K562 (cell line): ENCODE results near the gene MCCC1. TPM values are rescaled to one million over a fixed set of nuclear protein-coding genes. Genes with fewer than 3 reads are reported as not detected.
A peak's percentile ranks its signal among the peaks of the same experiment; 100 is the strongest.

Experiments used
- ATAC-seq: fragments of 200-7000 bp; cut with Tn5 transposase; 3 replicates; pipeline ENCODE4 v1.9.1; 2020; ENCODE audit warnings: moderate library complexity
- BruUV-seq: library from RNA; stranded (reverse); fragments of 400-500 nt; replicated peaks from 2 replicates; lab custom pipeline; 2021; lab: Mats Ljungman, UMichigan
- CTCF ChIA-PET: fragments of 300-600 bp; formaldehyde crosslinking; extraction: SDS; loops from one replicate; lab custom pipeline; 2021; ENCODE audit warnings: low intra/inter-chr PET ratio; lab: Yijun Ruan, JAX
- POLR2A ChIA-PET: fragments of 300-600, 350-650 bp; sonication (Branson Sonifier 250); formaldehyde crosslinking; extraction: SDS; loops from one replicate; lab custom pipeline; 2021; ENCODE audit warnings: antibody characterized with exemption, inconsistent platforms; lab: Yijun Ruan, JAX
- DNase-seq, 4 experiments: peaks; one replicate each; pipeline versions ENCODE4 v3.0.0 to v3.0.0-alpha.2; 2011 to 2018; ENCODE audit warnings: low spot score in 3 of 4, mixed read lengths in 3 of 4; ENCODE audit errors: extremely low read depth in 1 of 4
- FAIRE-seq: peaks from 2 replicates; lab custom pipeline; 2011; peaks lifted over from hg19 to GRCh38; lab: Jason Lieb, UNC
- H2AFZ ChIP-seq: 2 replicates; pipeline ENCODE4 v1.6.0; 2011; ENCODE audit warnings: low read depth, low read length, control low read depth, inconsistent platforms
- H3K27ac ChIP-seq: fragments of 200-600 bp; 3 replicates; pipeline ENCODE4 v1.8.0; 2011; ENCODE audit warnings: low read depth, mild to moderate bottlenecking, control low read depth, inconsistent platforms, low read length, moderate library complexity, mixed read lengths; ENCODE audit errors: extremely low read depth
- H3K27me3 ChIP-seq, 2 experiments: fragments of 300-600 bp in 1 of 2; 2 replicates in 1 of 2; 3 replicates in 1 of 2; pipeline versions ENCODE4 v1.6.0 to v1.8.0; 2011; ENCODE audit warnings: inconsistent platforms in 2 of 2, low read length in 2 of 2, mild to moderate bottlenecking in 1 of 2, mixed read lengths in 1 of 2, moderate library complexity in 1 of 2; ENCODE audit not compliant: control insufficient read depth in 2 of 2, insufficient read depth in 2 of 2
- H3K36me3 ChIP-seq: fragments of 300-600 bp; 3 replicates; pipeline ENCODE4 v1.8.0; 2011; ENCODE audit warnings: mild to moderate bottlenecking, low read length, inconsistent platforms; ENCODE audit not compliant: control insufficient read depth, insufficient read depth
- H3K4me1 ChIP-seq, 2 experiments: fragments of 200-600 bp in 1 of 2; replicated peaks in 1 of 2; 2 replicates in 1 of 2; 3 replicates in 1 of 2; pipeline versions ENCODE4 v1.5.1 to v1.8.0; 2011; ENCODE audit warnings: inconsistent platforms in 2 of 2, low read length in 2 of 2, mild to moderate bottlenecking in 1 of 2, mixed read lengths in 1 of 2, moderate library complexity in 1 of 2; ENCODE audit not compliant: control insufficient read depth in 2 of 2, insufficient read depth in 2 of 2
- H3K4me2 ChIP-seq: 2 replicates; pipeline ENCODE4 v1.6.1; 2011; ENCODE audit warnings: low read length, control low read depth, inconsistent platforms, mixed read lengths; ENCODE audit not compliant: insufficient read depth
- H3K4me3 ChIP-seq: fragments of 200-600 bp; sonication (generic), shearing (Covaris generic); 2 replicates; pipeline ENCODE4 v1.5.1; 2016; ENCODE audit warnings: control low read depth, inconsistent platforms
- H3K79me2 ChIP-seq: fragments of 200-600 bp; 3 replicates; pipeline ENCODE4 v1.8.0; 2011; ENCODE audit warnings: low read length, inconsistent platforms; ENCODE audit not compliant: control insufficient read depth, insufficient read depth
- H3K9ac ChIP-seq, 2 experiments: 2 replicates each; pipeline versions ENCODE4 v1.6.0 to v1.6.1; 2011; ENCODE audit warnings: low read depth in 2 of 2, low read length in 2 of 2, control low read depth in 1 of 2, inconsistent platforms in 1 of 2, mild to moderate bottlenecking in 1 of 2, mixed read lengths in 1 of 2; ENCODE audit not compliant: insufficient read depth in 1 of 2
- H3K9me1 ChIP-seq: one replicate; pipeline ENCODE4 v1.6.0; 2011; ENCODE audit warnings: inconsistent platforms, mild to moderate bottlenecking, low read length, moderate library complexity; ENCODE audit not compliant: control insufficient read depth, insufficient read depth
- H3K9me3 ChIP-seq: replicated peaks from 2 replicates; pipeline ENCODE4 v1.5.1; 2011; ENCODE audit warnings: low read depth, low read length, inconsistent platforms; ENCODE audit not compliant: control insufficient read depth, insufficient read depth
- H4K20me1 ChIP-seq: replicated peaks from 2 replicates; pipeline ENCODE4 v1.6.1; 2011; ENCODE audit warnings: low read length, inconsistent platforms, mixed read lengths; ENCODE audit not compliant: control insufficient read depth, insufficient read depth
- ATF3 ChIP-seq, 2 experiments: fragments of 450-650 bp in 1 of 2; sonication (generic) in 1 of 2; formaldehyde crosslinking in 1 of 2; IDR thresholded peaks in 1 of 2; conservative IDR thresholded peaks in 1 of 2; 2 replicates each; pipeline versions ENCODE4 v1.6.1 to v1.8.1; 2016 to 2023; ENCODE audit warnings: mild to moderate bottlenecking in 2 of 2, moderate library complexity in 2 of 2, inconsistent platforms in 1 of 2, missing genetic modification reagents in 1 of 2
- CEBPG ChIP-seq, 3 experiments: fragments of 200-800 bp in 1 of 3; sonication (Bioruptor generic) in 1 of 3; sonication (generic) in 1 of 3; formaldehyde crosslinking in 1 of 3; IDR thresholded peaks in 2 of 3; conservative IDR thresholded peaks in 1 of 3; 2 replicates each; pipeline versions ENCODE4 v1.6.1 to v1.8.0; 2016 to 2022; ENCODE audit warnings: missing compliant biosample characterization in 2 of 3, missing genetic modification characterization in 2 of 3, mild to moderate bottlenecking in 1 of 3, missing genetic modification reagents in 1 of 3
- FOXM1 ChIP-seq, 2 experiments: fragments of 450-650 bp in 1 of 2; sonication (generic) in 1 of 2; formaldehyde crosslinking in 1 of 2; IDR thresholded peaks; 2 replicates each; pipeline versions ENCODE4 v1.6.1 to v1.9.0; 2017 to 2022; ENCODE audit warnings: low read depth in 2 of 2, mild to moderate bottlenecking in 2 of 2, missing genetic modification reagents in 1 of 2, moderate library complexity in 1 of 2
- HMBOX1 ChIP-seq: sonication (generic); IDR thresholded peaks from 2 replicates; pipeline ENCODE4 v1.6.1; 2016
- REST ChIP-seq, 2 experiments: fragments of 450-650 bp; formaldehyde crosslinking in 1 of 2; IDR thresholded peaks; 2 replicates each; pipeline versions ENCODE4 v1.4.0 to v1.6.1; 2014 to 2020; ENCODE audit warnings: mild to moderate bottlenecking in 2 of 2, borderline replicate concordance in 1 of 2, low read depth in 1 of 2
- WGBS: fragments of 100-300 bp; shearing (Covaris generic); methylation state at CpG from one replicate; pipeline ENCODE4 v1.1.6; 2016; ENCODE audit warnings: low coverage, mixed read lengths; ENCODE audit not compliant: insufficient coverage; ENCODE audit errors: missing lambda C conversion rate; 5-methylcytosine and 5-hydroxymethylcytosine counted together
- in situ Hi-C: fragments of 300-500 bp; cut with MboI; formaldehyde crosslinking; loops from 4 replicates; pipeline ENCODE4 v1.15.0; 2018; ENCODE audit warnings: inconsistent platforms, mixed read lengths
- intact Hi-C: fragments of 100-400 bp; cut with micrococcal nuclease; formaldehyde crosslinking; loops from 2 replicates; pipeline ENCODE4 v1.14.2; 2022
- polyA plus RNA-seq, 8 experiments: library from polyadenylated mRNA; depleted of rRNA in 4 of 8; stranded (reverse) in 5 of 8; unstranded in 3 of 8; fragments of >200 nt; fragmentation: Nextera tagmentation in 2 of 8; fragmentation: Illumina TruSeq in 1 of 8; extraction: Ambion mirVana in 2 of 8; extraction: Trizol in 1 of 8; gene quantifications; 2 replicates each; pipeline versions ENCODE4 v1.2.1 to v1.2.3, GENCODE V29; 2011 to 2014; ENCODE audit warnings: inconsistent platforms in 1 of 8, missing spikeins in 1 of 8
- total RNA-seq, 7 experiments: library from RNA; depleted of rRNA in 6 of 7; stranded (reverse); fragments of >200 nt in 6 of 7; fragmentation: Illumina TruSeq in 2 of 7; extraction: Trizol in 2 of 7; gene quantifications; 2 replicates each; pipeline versions ENCODE4 v1.2.1 to v1.2.3, GENCODE V29; 2011 to 2021; ENCODE audit warnings: low replicate concordance in 1 of 7

The MCCC1 gene
- total and polyA plus RNA-seq, 9 of the 15 experiments (the other 6 are each of a cell fraction or from before 2014, with no cell fraction given), result 13.7 to 26.9 (median 23.0) TPM

GRCh38 chr3:182973047-182973446 is 126.2 kb downstream of the MCCC1 start:
- Histone ChIP-seq H3K4me3 (no peak overlapping the region), H3K36me3 (peaks cover 4% of the 10 kb centered on the region; the same call in 1 of the 3 replicates), H3K4me1 (peaks cover 19 to 47% of the 10 kb centered on the region in 2 experiments), H3K27me3 (no peaks in the 10 kb centered on the region), H3K9me3 (no peaks in the 10 kb centered on the region), H3K4me2 (no peak overlapping the region), H2AFZ (no peak overlapping the region), H3K27ac (0 out of 3 replicates have a peak overlapping the region, but pooled peaks have one; percentile 15), H3K9me1 (peaks cover 5% of the 10 kb centered on the region), H4K20me1 (0 out of 2 replicates have a peak, but pooled peaks cover 3% of the 10 kb centered on the region), H3K79me2 (peaks cover 99% of the 10 kb centered on the region), H3K9ac (no peak overlapping the region)
- 48% methylated on average over 5 of the region's 5 CpGs for WGBS
- TF ChIP-seq CEBPG (CRISPR knock-in tag; IDR thresholded peaks at IDR 0.05) (no peak), CEBPG (tag; conservative IDR thresholded peaks at IDR 0.05 in 1 of 2, IDR thresholded peaks at IDR 0.05 in 1 of 2) (peak in 1 of 2 experiments; percentile 43; a peak in 1 of 4 replicates), FOXM1 (IDR thresholded peaks at IDR 0.05; ENCODE audit: low read depth) (0 out of 2 replicates have a peak, but pooled peaks have one; percentile 16), FOXM1 (CRISPR knock-in tag; IDR thresholded peaks at IDR 0.05; ENCODE audit: low read depth) (no peak), ATF3 (IDR thresholded peaks at IDR 0.05) (peak; percentile 60), ATF3 (CRISPR knock-in tag; conservative IDR thresholded peaks at IDR 0.05) (no peak), REST (IDR thresholded peaks at IDR 0.05; ENCODE audit: borderline replicate concordance) (no peak), REST (CRISPR knock-in tag; IDR thresholded peaks at IDR 0.05; ENCODE audit: low read depth) (no peak), HMBOX1 (peak; percentile 50; the same call in 1 of the 2 replicates)
- ATAC-seq (peak; percentile 14), FAIRE-seq (no peak), DNase-seq (no peak)
- no TSS peak for BruUV-seq
- in situ Hi-C loops (no loop called here), intact Hi-C loops (no loop called here)
- ChIA-PET POLR2A (interaction anchor here (1.4 kb wide), 1 partner anchor 9 kb away, joined by 3 read pairs; no protein-coding TSS in a partner anchor), CTCF (no interaction called here)
